Liver (tissue), 3 donors: ENCODE measurements around the gene SMYD3.

Source experiments
- CTCF ChIP-seq: fragments of 150-350 bp; IDR thresholded peaks from 2 replicates; pipeline ENCODE4 v1.5.1; 2017; ENCODE audit warnings: improper control_type of control experiment, low read depth, low read length; ENCODE audit not compliant: missing input control
- EGR1 ChIP-seq, 2 donors: IDR thresholded peaks; 2 replicates each; pipeline ENCODE4 v1.6.1; 2016 to 2018; ENCODE audit warnings: antibody characterized with exemption in 2 of 2, low read depth in 2 of 2
- HNF4G ChIP-seq: IDR thresholded peaks from 2 replicates; pipeline ENCODE4 v1.6.1; 2016; ENCODE audit warnings: antibody characterized with exemption
- MAX ChIP-seq: IDR thresholded peaks from 2 replicates; pipeline ENCODE4 v1.6.1; 2016; ENCODE audit warnings: antibody characterized with exemption
- REST ChIP-seq: IDR thresholded peaks from 2 replicates; pipeline ENCODE4 v1.6.1; 2016; ENCODE audit warnings: antibody characterized with exemption, mild to moderate bottlenecking
- RXRA ChIP-seq, 2 donors: IDR thresholded peaks; 2 replicates each; pipeline ENCODE4 v1.6.1; 2017 to 2018; ENCODE audit warnings: antibody characterized with exemption in 2 of 2, mild to moderate bottlenecking in 1 of 2
- TAF1 ChIP-seq: conservative IDR thresholded peaks from 2 replicates; pipeline ENCODE4 v1.6.1; 2016; ENCODE audit warnings: antibody characterized with exemption, mild to moderate bottlenecking
- YY1 ChIP-seq: IDR thresholded peaks from 2 replicates; pipeline ENCODE4 v1.6.1; 2016; ENCODE audit warnings: antibody characterized with exemption, mild to moderate bottlenecking
- donor health status: healthy.
- donor health status: healthy.

- TF ChIP-seq CTCF (peak; percentile 69), REST (no peak), RXRA (IDR thresholded peaks at IDR 0.05) (no peak), EGR1 (IDR thresholded peaks at IDR 0.05; ENCODE audit: low read depth in 2 of 2) (no peak), HNF4G (no peak), MAX (no peak), YY1 (no peak), TAF1 (no peak)
These were observed 494.7 kb downstream of the SMYD3 start for GRCh38 chr1:246012341-246012740.
